Naive B cell (primary cell): ENCODE results near the gene ACAD11. TPM values are rescaled to one million over a fixed set of nuclear protein-coding genes. Genes with fewer than 3 reads are reported as not detected.
A peak's percentile ranks its signal among the peaks of the same experiment; 100 is the strongest.

ENCODE experiments used
- ATAC-seq, 2 donors: fragments of 150-1000 bp; cut with Tn5 transposase; 2 replicates each; pipeline ENCODE4 v1.10.0; 2021; ENCODE audit warnings: low read depth in 2 of 2, mild to moderate bottlenecking in 2 of 2, moderate library complexity in 2 of 2
- DNase-seq: peaks from one replicate; pipeline ENCODE4 v3.0.0; 2022
- H3K27ac Mint-ChIP-seq, 6 donors: one replicate each; pipeline ENCODE4 v1.8.0; 2020 to 2022; ENCODE audit warnings: mild to moderate bottlenecking in 6 of 6, mixed read lengths in 6 of 6, moderate library complexity in 5 of 6, inconsistent platforms in 2 of 6
- H3K27me3 Mint-ChIP-seq, 3 donors: one replicate each; pipeline ENCODE4 v1.8.0; 2021 to 2022; ENCODE audit warnings: mixed read lengths in 3 of 3, mild to moderate bottlenecking in 1 of 3
- H3K36me3 Mint-ChIP-seq, 2 donors: one replicate each; pipeline ENCODE4 v1.8.0; 2020 to 2022; ENCODE audit warnings: mixed read lengths in 2 of 2, inconsistent platforms in 1 of 2, mild to moderate bottlenecking in 1 of 2
- H3K4me1 Mint-ChIP-seq, 3 donors: one replicate each; pipeline ENCODE4 v1.8.0; 2020 to 2022; ENCODE audit warnings: mixed read lengths in 3 of 3, inconsistent platforms in 1 of 3, mild to moderate bottlenecking in 1 of 3, moderate library complexity in 1 of 3
- H3K4me3 Mint-ChIP-seq, 8 donors: one replicate each; pipeline ENCODE4 v1.8.0; 2020 to 2022; ENCODE audit warnings: mild to moderate bottlenecking in 8 of 8, mixed read lengths in 8 of 8, moderate library complexity in 8 of 8, inconsistent platforms in 2 of 8
- H3K9me3 Mint-ChIP-seq, 7 donors: one replicate each; pipeline ENCODE4 v1.8.0; 2020 to 2022; ENCODE audit warnings: mixed read lengths in 7 of 7, mild to moderate bottlenecking in 5 of 7, inconsistent platforms in 2 of 7, moderate library complexity in 1 of 7
- polyA plus RNA-seq, 6 donors: library from polyadenylated mRNA; unstranded; fragments of 300-500 nt; fragmentation: Illumina TruSeq; gene quantifications; one replicate each; pipeline ENCODE4 v1.2.3, GENCODE V29; 2021; ENCODE audit warnings: low read depth in 6 of 6

The ACAD11 gene
- polyA plus RNA-seq, 6 donors from 2014 or later, result 4.0 to 9.3 (median 6.0) TPM

GRCh38 chr3:132660811-132661070 lies 1.1 kb upstream of the ACAD11 start:
- Mint-ChIP-seq H3K9me3 (no peaks in the 10 kb centered on the region), H3K4me1 (peaks cover 39 to 43% (median 42%) of the 10 kb centered on the region in 3 donors), H3K4me3 (peak overlapping the region; percentile 91 to 99 (median 98)), H3K27me3 (no peaks in the 10 kb centered on the region), H3K27ac (peak overlapping the region; percentile 82 to 99 (median 97)), H3K36me3 (peaks cover 0 to 7% of the 10 kb centered on the region in 2 donors)
- DNase-seq (no peak), ATAC-seq (no peak)

DNA sequence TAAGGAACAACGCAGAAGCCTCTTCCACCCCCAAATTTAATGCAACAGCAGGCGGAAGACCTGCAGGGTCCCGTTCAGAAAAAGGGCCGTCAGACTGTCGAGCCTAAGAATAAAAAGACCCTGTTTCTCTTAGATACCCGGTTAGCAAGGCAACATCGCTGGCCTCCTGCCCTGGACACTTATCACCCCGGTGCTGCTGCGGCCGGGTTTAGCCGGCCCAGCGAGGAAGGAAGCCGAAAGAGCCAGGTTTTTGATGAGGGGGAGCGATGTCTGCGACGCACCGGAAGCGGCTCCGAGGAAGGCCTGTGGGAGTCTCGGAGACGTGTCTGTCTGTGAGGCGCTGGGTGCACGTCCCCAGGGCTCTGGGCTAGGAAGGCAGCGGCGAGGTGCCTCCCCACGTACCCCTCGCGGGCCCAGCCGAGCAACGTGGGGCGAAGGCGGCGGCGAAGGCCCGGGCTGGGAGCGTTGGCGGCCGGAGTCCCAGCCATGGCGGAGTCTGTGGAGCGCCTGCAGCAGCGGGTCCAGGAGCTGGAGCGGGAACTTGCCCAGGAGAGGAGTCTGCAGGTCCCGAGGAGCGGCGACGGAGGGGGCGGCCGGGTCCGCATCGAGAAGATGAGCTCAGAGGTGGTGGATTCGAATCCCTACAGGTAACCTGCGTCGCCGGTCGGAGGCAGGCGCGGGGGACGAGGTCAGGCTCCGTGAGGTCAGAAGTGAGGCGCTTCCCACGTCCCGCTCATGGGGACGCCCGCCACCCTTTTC lies 622 bp upstream of the ACAD11 start, which contains the start of gene UBA5:
Gene UBA5 (plus strand): TSS at position 278 of the 759 bp plus-strand sequence. CDS start 209 bp downstream, at position 487.
- H3K4me3 Mint-ChIP-seq, result peak within 1 kb of the TSS; percentile 91 to 99 (median 98)
- ATAC-seq (peak; percentile 77 to 78), DNase-seq (peak; percentile 66)
- H3K4me1 Mint-ChIP-seq, result peaks cover 42 to 43% (median 43%) of the 10 kb centered on the region in 3 donors
- H3K27ac Mint-ChIP-seq, result peak within 1 kb of the TSS; percentile 97 to 99 (median 97)
- no peaks in the 10 kb centered on the region for H3K27me3 Mint-ChIP-seq
- H3K9me3 Mint-ChIP-seq, result no peaks in the 10 kb centered on the region
- peaks cover 0 to 7% of the 10 kb centered on the region in 2 donors for H3K36me3 Mint-ChIP-seq

DNA sequence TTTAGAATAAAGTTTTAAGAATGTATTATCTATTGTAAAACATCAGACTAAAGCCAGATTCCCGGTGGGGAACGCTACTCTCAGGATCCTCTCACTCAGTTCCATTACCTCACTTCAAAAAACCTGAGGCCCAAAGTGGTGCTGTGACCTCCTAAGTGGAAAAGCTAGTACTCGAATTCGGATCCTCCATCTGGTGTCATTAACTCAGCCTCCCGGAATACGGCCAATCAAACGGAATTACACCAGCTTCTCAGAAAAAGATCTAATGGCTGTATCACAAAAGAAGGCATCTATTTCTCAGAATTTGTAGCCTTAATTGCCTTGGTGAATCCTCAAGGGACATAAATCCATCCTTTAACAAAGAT lies 627 bp downstream of the ACAD11 start:
- peak overlapping the region; percentile 97 to 99 (median 97) for H3K27ac Mint-ChIP-seq
- H3K4me3 Mint-ChIP-seq, result peak overlapping the region; percentile 91 to 99 (median 98)
- DNase-seq (no peak), ATAC-seq (no peak)
- H3K27me3 Mint-ChIP-seq, result no peaks in the 10 kb centered on the region
- no peaks in the 10 kb centered on the region for H3K9me3 Mint-ChIP-seq
- H3K36me3 Mint-ChIP-seq, result peaks cover 0 to 7% of the 10 kb centered on the region in 2 donors
- H3K4me1 Mint-ChIP-seq, result peaks cover 34 to 40% (median 39%) of the 10 kb centered on the region in 3 donors

DNA sequence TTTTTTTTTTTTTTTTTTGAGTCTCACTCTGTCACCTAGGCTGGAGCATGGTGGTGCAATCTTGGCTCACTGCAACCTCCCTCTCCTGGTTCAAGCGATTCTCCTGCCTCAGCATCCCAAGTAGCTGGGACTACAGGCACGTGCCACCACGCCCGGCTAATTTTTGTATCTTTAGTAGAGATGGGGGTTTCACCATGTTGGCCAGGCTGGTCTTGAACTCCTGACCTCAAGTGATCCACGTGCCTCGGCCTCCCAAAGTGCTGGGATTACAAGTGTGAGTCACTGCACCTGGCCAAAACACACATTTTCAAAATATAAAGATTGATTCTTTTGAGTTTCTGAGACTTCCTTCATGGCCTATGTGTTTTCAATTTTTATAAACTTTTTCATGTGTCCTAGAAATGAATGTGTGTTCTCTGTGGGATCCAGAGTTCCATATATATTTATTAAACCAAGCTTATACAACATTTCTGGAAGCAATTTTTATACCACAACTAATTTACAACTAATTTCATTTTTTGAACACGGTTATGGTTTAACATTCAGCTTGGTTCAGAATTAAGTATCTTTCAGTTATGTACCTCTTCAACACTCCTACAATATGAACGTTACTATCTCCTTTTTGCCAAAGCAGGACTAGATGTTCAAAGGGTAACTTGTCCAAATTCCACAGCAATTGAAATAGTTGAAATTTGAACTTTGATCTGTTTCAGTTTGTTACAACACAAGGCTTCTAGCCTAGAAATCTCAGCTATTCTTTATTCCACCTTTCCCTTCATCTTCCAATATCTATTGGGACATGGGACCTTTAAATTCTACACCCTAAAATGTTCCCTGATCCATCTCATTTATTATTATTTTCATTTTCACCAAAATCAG lies 1.5 kb downstream of the ACAD11 start:
- H3K27me3 Mint-ChIP-seq, result no peaks in the 10 kb centered on the region
- H3K9me3 Mint-ChIP-seq, result no peaks in the 10 kb centered on the region
- H3K36me3 Mint-ChIP-seq, result peaks cover 0 to 7% of the 10 kb centered on the region in 2 donors
- DNase-seq (no peak), ATAC-seq (no peak)
- H3K4me1 Mint-ChIP-seq, result peaks cover 28 to 40% (median 34%) of the 10 kb centered on the region in 3 donors
- peak overlapping the region in 5 of 6 donors; percentile 9 to 97 (median 45) for H3K27ac Mint-ChIP-seq
- peak overlapping the region in 6 of 8 donors; percentile 6 to 99 (median 76) for H3K4me3 Mint-ChIP-seq

DNA sequence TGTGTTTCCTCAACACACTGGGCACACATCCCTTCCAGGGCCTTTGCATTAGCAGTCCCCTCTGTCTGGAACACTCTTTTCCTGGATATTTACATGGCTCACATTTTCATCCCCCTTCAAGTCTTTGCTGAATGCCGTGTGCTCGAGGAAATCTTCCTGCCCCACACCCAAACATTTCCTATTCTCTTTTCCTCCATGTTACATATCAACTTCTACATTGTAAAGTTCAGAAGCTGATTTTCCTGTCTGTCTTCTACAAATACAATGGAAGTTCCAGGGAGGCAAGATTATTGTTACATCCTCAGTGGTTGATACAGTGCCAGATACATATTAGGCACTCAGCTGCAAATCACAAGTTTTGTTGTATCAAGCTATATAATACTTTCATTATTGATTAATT lies 4.1 kb downstream of the ACAD11 start:
- no peak for DNase-seq
- H3K4me3 Mint-ChIP-seq, result no peak overlapping the region
- peak overlapping the region in 3 of 6 donors; percentile 12 to 69 (median 43) for H3K27ac Mint-ChIP-seq
- peaks cover 14 to 24% (median 19%) of the 10 kb centered on the region in 3 donors for H3K4me1 Mint-ChIP-seq
- no peaks in the 10 kb centered on the region for H3K27me3 Mint-ChIP-seq
- ATAC-seq, result no peak
- peaks cover 0 to 6% of the 10 kb centered on the region in 2 donors for H3K36me3 Mint-ChIP-seq
- no peaks in the 10 kb centered on the region for H3K9me3 Mint-ChIP-seq

GRCh38 chr3:132654721-132655120 lies 4.9 kb downstream of the ACAD11 start:
- Mint-ChIP-seq H3K4me3 (no peak overlapping the region), H3K9me3 (no peaks in the 10 kb centered on the region), H3K27me3 (no peaks in the 10 kb centered on the region), H3K27ac (no peak overlapping the region), H3K36me3 (no peaks in the 10 kb centered on the region), H3K4me1 (peaks cover 11 to 22% (median 14%) of the 10 kb centered on the region in 3 donors)
- ATAC-seq, result no peak
- DNase-seq, result no peak

- Mint-ChIP-seq H3K27me3 (no peaks in the 10 kb centered on the region), H3K4me1 (peaks cover 9 to 19% (median 13%) of the 10 kb centered on the region in 3 donors), H3K4me3 (no peak overlapping the region), H3K9me3 (no peaks in the 10 kb centered on the region), H3K36me3 (no peaks in the 10 kb centered on the region), H3K27ac (no peak overlapping the region)
- DNase-seq (no peak), ATAC-seq (no peak)
These were observed 5.4 kb downstream of the ACAD11 start for GRCh38 chr3:132654190-132654589.

- Mint-ChIP-seq H3K9me3 (no peaks in the 10 kb centered on the region), H3K4me3 (no peak overlapping the region), H3K27ac (no peak overlapping the region), H3K4me1 (peaks cover 0 to 6% (median 5%) of the 10 kb centered on the region in 3 donors), H3K36me3 (no peaks in the 10 kb centered on the region), H3K27me3 (no peaks in the 10 kb centered on the region)
- DNase-seq (no peak), ATAC-seq (no peak)
These were observed 6.9 kb downstream of the ACAD11 start for GRCh38 chr3:132652640-132653270.

- peaks cover 0 to 6% (median 5%) of the 10 kb centered on the region in 3 donors for H3K4me1 Mint-ChIP-seq
- H3K9me3 Mint-ChIP-seq, result no peaks in the 10 kb centered on the region
- no peak overlapping the region for H3K4me3 Mint-ChIP-seq
- H3K27ac Mint-ChIP-seq, result peak overlapping the region in 1 of 6 donors; percentile 29
- ATAC-seq, result peak in 1 of 2 donors; percentile 45
- no peak for DNase-seq
- H3K27me3 Mint-ChIP-seq, result no peaks in the 10 kb centered on the region
- no peaks in the 10 kb centered on the region for H3K36me3 Mint-ChIP-seq
These were observed 9.5 kb downstream of the ACAD11 start for GRCh38 chr3:132650153-132650552.

DNA sequence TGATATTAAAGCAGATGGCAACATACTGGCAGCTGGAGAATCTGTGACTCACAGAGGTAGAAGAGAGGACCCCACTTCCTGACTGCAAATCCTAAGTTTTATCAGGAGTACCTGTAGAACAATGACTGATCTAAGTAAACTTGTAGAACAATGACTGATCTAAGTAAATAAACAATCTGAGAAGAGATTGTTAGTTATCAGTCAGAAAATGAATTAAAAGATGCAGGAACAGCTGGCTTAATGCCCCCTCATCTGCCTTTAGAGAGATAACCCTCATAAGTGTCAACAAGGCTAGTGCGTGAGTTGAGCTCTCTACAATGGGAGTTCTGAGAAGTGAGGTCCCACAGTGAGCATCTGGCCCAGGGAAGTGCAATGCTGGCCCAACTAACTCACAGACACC lies 14.6 kb downstream of the ACAD11 start:
- ATAC-seq (no peak), DNase-seq (no peak)
- Mint-ChIP-seq H3K27ac (peak overlapping the region in 1 of 6 donors; percentile 32), H3K27me3 (no peaks in the 10 kb centered on the region), H3K9me3 (no peaks in the 10 kb centered on the region), H3K4me1 (peaks cover 6 to 14% (median 8%) of the 10 kb centered on the region in 3 donors), H3K36me3 (no peaks in the 10 kb centered on the region), H3K4me3 (no peak overlapping the region)

DNA sequence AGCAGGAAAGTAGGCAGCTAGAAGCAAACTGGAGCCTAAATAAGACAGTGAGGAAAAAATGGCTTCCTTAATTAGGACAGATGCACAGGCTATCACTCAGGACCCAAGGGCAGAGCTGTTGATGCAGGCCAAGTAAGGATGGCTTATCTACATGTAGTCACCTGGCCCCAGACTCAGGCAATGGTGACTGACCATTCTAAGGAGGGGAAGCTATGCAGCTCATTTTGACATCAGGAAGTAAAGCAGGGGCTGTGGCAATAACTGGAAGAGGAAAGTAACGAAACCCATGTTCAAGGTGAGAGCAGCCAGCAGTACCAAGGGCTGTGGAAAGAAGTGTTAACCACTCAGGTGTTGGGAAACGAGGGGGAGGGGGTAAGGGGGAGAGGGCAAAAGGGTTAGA lies 16.2 kb downstream of the ACAD11 start:
- no peaks in the 10 kb centered on the region for H3K27me3 Mint-ChIP-seq
- no peaks in the 10 kb centered on the region for H3K9me3 Mint-ChIP-seq
- peak overlapping the region in 1 of 6 donors; percentile 89 for H3K27ac Mint-ChIP-seq
- peaks cover 6 to 14% (median 8%) of the 10 kb centered on the region in 3 donors for H3K4me1 Mint-ChIP-seq
- ATAC-seq, result no peak
- H3K36me3 Mint-ChIP-seq, result no peaks in the 10 kb centered on the region
- H3K4me3 Mint-ChIP-seq, result no peak overlapping the region
- no peak for DNase-seq

GRCh38 chr3:132642539-132642847 lies 17.1 kb downstream of the ACAD11 start:
- DNase-seq (no peak), ATAC-seq (no peak)
- H3K27me3 Mint-ChIP-seq, result no peaks in the 10 kb centered on the region
- no peak overlapping the region for H3K4me3 Mint-ChIP-seq
- no peak overlapping the region for H3K27ac Mint-ChIP-seq
- H3K36me3 Mint-ChIP-seq, result no peaks in the 10 kb centered on the region
- H3K4me1 Mint-ChIP-seq, result peaks cover 4 to 14% (median 8%) of the 10 kb centered on the region in 3 donors
- H3K9me3 Mint-ChIP-seq, result no peaks in the 10 kb centered on the region

- ATAC-seq, result peak in 1 of 2 donors; percentile 45
- peaks cover 0 to 5% of the 10 kb centered on the region in 2 donors for H3K36me3 Mint-ChIP-seq
- H3K9me3 Mint-ChIP-seq, result no peaks in the 10 kb centered on the region
- no peak for DNase-seq
- H3K27me3 Mint-ChIP-seq, result no peaks in the 10 kb centered on the region
- H3K27ac Mint-ChIP-seq, result no peak overlapping the region
- no peak overlapping the region for H3K4me3 Mint-ChIP-seq
- H3K4me1 Mint-ChIP-seq, result peaks cover 0 to 14% (median 4%) of the 10 kb centered on the region in 3 donors
These were observed 17.6 kb downstream of the ACAD11 start for GRCh38 chr3:132641837-132642538.
